ENCODE measurements around the gene AHRR. TPM values are rescaled to one million over a fixed set of nuclear protein-coding genes. Genes with fewer than 3 reads are reported as not detected.

Gene AHRR
- total RNA-seq, 1 donor from 2014 or later: 2.1 TPM

GRCh38 chr5:456351-457194, 135.1 kb downstream of the AHRR start:
- DNase-seq (peak; percentile 20), ATAC-seq (no peak)
- intact Hi-C loops (cut with micrococcal nuclease): no loop called here

- ATAC-seq: no peak
- intact Hi-C loops (cut with micrococcal nuclease): no loop called here
- peak; percentile 21 for DNase-seq
These were observed 135.9 kb downstream of the AHRR start for GRCh38 chr5:457195-457961.

- intact Hi-C loops (cut with micrococcal nuclease): no loop called here
- peak; percentile 25 for DNase-seq
- ATAC-seq: peak; percentile 18
These were observed 137.2 kb downstream of the AHRR start for GRCh38 chr5:458547-459353.

GRCh38 chr5:459562-460272, 138.2 kb downstream of the AHRR start:
- no peak for DNase-seq
- intact Hi-C loops (cut with micrococcal nuclease): no loop called here
- ATAC-seq: no peak

GRCh38 chr5:460273-460625, 138.7 kb downstream of the AHRR start:
- intact Hi-C loops (cut with micrococcal nuclease): no loop called here
- DNase-seq: peak; percentile 16
- no peak for ATAC-seq

- intact Hi-C loops (cut with micrococcal nuclease): no loop called here
- DNase-seq: peak; percentile 20
- no peak for ATAC-seq
These were observed 140.6 kb downstream of the AHRR start for GRCh38 chr5:462051-462481.

- ATAC-seq: no peak
- DNase-seq: no peak
- intact Hi-C loops (cut with micrococcal nuclease): no loop called here
These were observed 141.8 kb downstream of the AHRR start for GRCh38 chr5:463301-463700.

- ATAC-seq (no peak), DNase-seq (peak; percentile 20)
- intact Hi-C loops (cut with micrococcal nuclease): no loop called here
These were observed 142.4 kb downstream of the AHRR start for GRCh38 chr5:463952-464351.

GRCh38 chr5:464446-464842, 142.9 kb downstream of the AHRR start:
- ATAC-seq: no peak
- DNase-seq: peak; percentile 27
- intact Hi-C loops (cut with micrococcal nuclease): no loop called here

GRCh38 chr5:464843-465590, 143.5 kb downstream of the AHRR start:
- ATAC-seq (peak; percentile 7), DNase-seq (peak; percentile 34)
- intact Hi-C loops (cut with micrococcal nuclease): no loop called here

- DNase-seq: no peak
- peak; percentile 12 for ATAC-seq
- intact Hi-C loops (cut with micrococcal nuclease): no loop called here
These were observed 144.3 kb downstream of the AHRR start for GRCh38 chr5:465591-466403.

GRCh38 chr5:466661-467310, 145.3 kb downstream of the AHRR start:
- ATAC-seq (no peak), DNase-seq (peak; percentile 22)
- intact Hi-C loops (cut with micrococcal nuclease): no loop called here

- DNase-seq (no peak), ATAC-seq (no peak)
- intact Hi-C loops (cut with micrococcal nuclease): no loop called here
These were observed 146.9 kb downstream of the AHRR start for GRCh38 chr5:468401-468800.

GRCh38 chr5:469752-470483, 148.4 kb downstream of the AHRR start:
- ATAC-seq (no peak), DNase-seq (peak; percentile 35)
- intact Hi-C loops (cut with micrococcal nuclease): no loop called here

GRCh38 chr5:470961-471749, 149.6 kb downstream of the AHRR start:
- intact Hi-C loops (cut with micrococcal nuclease): no loop called here
- ATAC-seq: no peak
- peak; percentile 22 for DNase-seq

GRCh38 chr5:471750-472058, 150.2 kb downstream of the AHRR start:
- DNase-seq: no peak
- ATAC-seq: no peak
- intact Hi-C loops (cut with micrococcal nuclease): no loop called here
